ENCODE measurements around the gene SDK2. TPM values are rescaled to one million over a fixed set of nuclear protein-coding genes. Genes with fewer than 3 reads are reported as not detected.
A peak's percentile ranks its signal among the peaks of the same experiment; 100 is the strongest.

The SDK2 gene
- total and polyA plus RNA-seq, 2 of the 8 experiments (the other 6 are each of a cell fraction or from before 2014, with no cell fraction given), result 3.9 to 4.1 TPM

- Histone ChIP-seq H3K79me2 (ENCODE audit: control insufficient read depth in 1 of 2, insufficient read depth in 2 of 2, low read length in 2 of 2) (no peaks in the 10 kb centered on the region), H3K27me3 (replicated peaks in 1 of 4; ENCODE audit: control insufficient read depth in 3 of 4, extremely low read depth in 1 of 4, insufficient read depth in 3 of 4, low read length in 3 of 4) (no peaks in the 10 kb centered on the region; a peak in 2 of 7 replicates), H2AFZ (ENCODE audit: low read length) (no peak overlapping the region), H3K4me2 (ENCODE audit: insufficient read depth in 1 of 2, low read depth in 2 of 2, low read length in 2 of 2) (no peak overlapping the region), H2BK12ac (ENCODE audit: low read depth, low read length) (peak overlapping the region; percentile 55; the same call in 1 of the 2 replicates), H2AK5ac (ENCODE audit: low read depth, low read length) (no peak overlapping the region), H3K4ac (replicated peaks; ENCODE audit: insufficient read length, low read depth, low read length) (no peak overlapping the region), H3K4me1 (replicated peaks in 1 of 4; ENCODE audit: control insufficient read depth in 3 of 4, insufficient read depth in 4 of 4, low read length in 3 of 4) (peaks cover 6 to 19% (median 11%) of the 10 kb centered on the region in 4 experiments; a peak in 6 of 7 replicates), H3K4me3 (ENCODE audit: extremely low read depth in 1 of 4, insufficient read depth in 2 of 4, low read depth in 3 of 4, low read length in 4 of 4) (no peak overlapping the region), H3K27ac (ENCODE audit: low read depth, low read length) (no peak overlapping the region), H3K56ac (replicated peaks; ENCODE audit: insufficient read length, low read depth, low read length) (no peak overlapping the region), H4K5ac (ENCODE audit: insufficient read length, low read depth, low read length) (no peak overlapping the region), H3K14ac (ENCODE audit: insufficient read length) (no peak overlapping the region), H3K23ac (ENCODE audit: insufficient read length) (no peak overlapping the region), H3K18ac (ENCODE audit: extremely low read depth, low read length) (no peak overlapping the region), H4K8ac (ENCODE audit: extremely low read depth, insufficient read depth, low read length) (no peak overlapping the region), H3K23me2 (ENCODE audit: low read depth, low read length) (peaks cover 3% of the 10 kb centered on the region; the same call in 1 of the 2 replicates), H2BK20ac (ENCODE audit: low read length) (peak overlapping the region; percentile 66; the same call in 1 of the 2 replicates), H4K91ac (replicated peaks; ENCODE audit: insufficient read length, low read length) (no peak overlapping the region), H3K9me3 (ENCODE audit: insufficient read depth in 2 of 2, low read depth in 1 of 2, low read length in 1 of 2) (peaks cover 4 to 5% of the 10 kb centered on the region in 2 experiments; a peak in 2 of 4 replicates), H3K9ac (replicated peaks in 1 of 4; ENCODE audit: extremely low read depth in 1 of 4, low read depth in 3 of 4, low read length in 3 of 4) (no peak overlapping the region), H2BK15ac (ENCODE audit: low read length) (peak overlapping the region; percentile 73; the same call in 1 of the 2 replicates), H2BK5ac (ENCODE audit: low read depth, low read length) (0 out of 2 replicates have a peak overlapping the region, but pooled peaks have one; percentile 22), H3K79me1 (ENCODE audit: low read depth, low read length) (no peaks in the 10 kb centered on the region), H4K20me1 (replicated peaks in 1 of 2; ENCODE audit: control insufficient read depth in 1 of 2, insufficient read depth in 2 of 2, low read length in 2 of 2) (peaks cover 0 to 2% of the 10 kb centered on the region in 2 experiments), H2BK120ac (replicated peaks; ENCODE audit: low read depth, low read length) (no peak overlapping the region), H3K36me3 (ENCODE audit: control insufficient read depth in 2 of 4, insufficient read depth in 4 of 4, low read length in 3 of 4) (no peaks in the 10 kb centered on the region)
- ChIA-PET POLR2A (ENCODE audit: partially characterized antibody) (no interaction called here), CTCF (ENCODE audit: partially characterized antibody) (no interaction called here)
- FAIRE-seq (no peak), DNase-seq (ENCODE audit: low read depth in 1 of 2, low spot score in 2 of 2) (no peak)
- no peak for TF ChIP-seq ASH2L (IDR thresholded peaks at IDR 0.05; ENCODE audit: low read length)
- WGBS, 2 experiments (ENCODE audit: extremely low coverage in 1 of 2, insufficient coverage in 1 of 2, insufficient read length in 1 of 2, insufficient replicate concordance in 2 of 2, low coverage in 1 of 2, low lambda C conversion rate in 2 of 2, missing lambda C conversion rate in 1 of 2), result 85% methylated on average over 3 of the region's 3 CpGs; no CpG with 5 or more reads in 1 of the 2 experiments
These were observed 39.9 kb upstream of the SDK2 start for GRCh38 chr17:73684183-73684582.
